Smooth muscle cell (in vitro differentiated cells): ENCODE measurements around the gene WWTR1. TPM values are rescaled to one million over a fixed set of nuclear protein-coding genes. Genes with fewer than 3 reads are reported as not detected.

Experiments used
- DNase-seq: peaks from one replicate; lab custom pipeline; 2025; ENCODE audit not compliant: unreplicated experiment; lab: John Stamatoyannopoulos, UW
- H2AFZ ChIP-seq: fragments of 200-600 bp; sonication (generic); 2 replicates; pipeline ENCODE4 v1.6.0; 2016; ENCODE audit warnings: antibody characterized with exemption, low read depth, mild to moderate bottlenecking
- H3F3A ChIP-seq: fragments of 200-600 bp; sonication (generic); 2 replicates; pipeline ENCODE4 v1.6.0; 2017; ENCODE audit warnings: antibody characterized with exemption, low read depth
- H3K27ac ChIP-seq: fragments of 200-600 bp; sonication (generic); 2 replicates; pipeline ENCODE4 v1.5.1; 2016; ENCODE audit warnings: low read depth, mild to moderate bottlenecking
- H3K27me3 ChIP-seq: fragments of 200-600 bp; sonication (generic); 2 replicates; pipeline ENCODE4 v1.6.1; 2016; ENCODE audit warnings: low read depth, mild to moderate bottlenecking
- H3K36me3 ChIP-seq: fragments of 200-600 bp; sonication (generic); 2 replicates; pipeline ENCODE4 v1.5.1; 2016; ENCODE audit warnings: low read depth
- H3K4me1 ChIP-seq: fragments of 200-600 bp; sonication (generic); 2 replicates; pipeline ENCODE4 v1.5.1; 2016; ENCODE audit warnings: low read depth
- H3K4me2 ChIP-seq: fragments of 200-600 bp; sonication (generic); 2 replicates; pipeline ENCODE4 v1.6.0; 2016; ENCODE audit warnings: mild to moderate bottlenecking
- H3K4me3 ChIP-seq: fragments of 200-600 bp; sonication (generic); 2 replicates; pipeline ENCODE4 v1.5.1; 2016; ENCODE audit warnings: mild to moderate bottlenecking
- H3K79me2 ChIP-seq: fragments of 200-600 bp; sonication (generic); 2 replicates; pipeline ENCODE4 v1.6.0; 2016; ENCODE audit warnings: low read depth, mild to moderate bottlenecking
- H3K9ac ChIP-seq: fragments of 200-600 bp; sonication (generic); 2 replicates; pipeline ENCODE4 v1.6.0; 2016; ENCODE audit warnings: low read depth
- H3K9me3 ChIP-seq: fragments of 200-600 bp; sonication (generic); replicated peaks from 2 replicates; pipeline ENCODE4 v1.5.1; 2016; ENCODE audit warnings: low read depth
- H4K20me1 ChIP-seq: fragments of 200-600 bp; sonication (generic); 2 replicates; pipeline ENCODE4 v1.6.0; 2016; ENCODE audit warnings: low read depth
- CTCF ChIP-seq: fragments of 200-600 bp; sonication (generic); IDR thresholded peaks from 2 replicates; pipeline ENCODE4 v1.5.1; 2017; ENCODE audit warnings: borderline replicate concordance, mild to moderate bottlenecking, antibody characterized with exemption; ENCODE audit not compliant: insufficient read depth, poor library complexity, severe bottlenecking
- WGBS: methylation state at CpG from one replicate; pipeline ENCODE4 v1.1.7; 2016; ENCODE audit warnings: low lambda C conversion rate; 5-methylcytosine and 5-hydroxymethylcytosine counted together
- polyA plus RNA-seq: library from polyadenylated mRNA; unstranded; fragments of >200 nt; fragmentation: Nextera tagmentation; extraction: Ambion mirVana; gene quantifications from 2 replicates; pipeline ENCODE4 v1.2.1, GENCODE V29; 2016
- total RNA-seq: library from RNA; depleted of rRNA; stranded (reverse); fragments of >200 nt; gene quantifications from 2 replicates; pipeline ENCODE4 v1.2.3, GENCODE V29; 2014

Gene WWTR1
- total and polyA plus RNA-seq, 2 experiments from 2014 or later = 38.4 to 55.6 TPM

GRCh38 chr3:149516920-149517319 is 140.9 kb downstream of the WWTR1 start:
- Histone ChIP-seq H2AFZ (no peak overlapping the region), H3K9ac (no peak overlapping the region), H3K27me3 (no peaks in the 10 kb centered on the region), H3K4me3 (no peak overlapping the region), H3K9me3 (no peaks in the 10 kb centered on the region), H3F3A (peaks cover 6% of the 10 kb centered on the region), H3K4me2 (no peak overlapping the region), H3K36me3 (peaks cover 4% of the 10 kb centered on the region), H3K79me2 (no peaks in the 10 kb centered on the region), H3K27ac (no peak overlapping the region), H3K4me1 (no peaks in the 10 kb centered on the region), H4K20me1 (no peaks in the 10 kb centered on the region)
- no peak for TF ChIP-seq CTCF
- no peak for DNase-seq
- WGBS = 92% methylated on average over 1 of the region's 1 CpG

GRCh38 chr3:149515249-149515648 is 142.6 kb downstream of the WWTR1 start:
- Histone ChIP-seq H3K4me2 (no peak overlapping the region), H3K27ac (no peak overlapping the region), H3K36me3 (peaks cover 4% of the 10 kb centered on the region), H3K9ac (no peak overlapping the region), H3K27me3 (no peaks in the 10 kb centered on the region), H4K20me1 (no peaks in the 10 kb centered on the region), H3K4me3 (no peak overlapping the region), H2AFZ (no peak overlapping the region), H3K9me3 (no peaks in the 10 kb centered on the region), H3K4me1 (no peaks in the 10 kb centered on the region), H3K79me2 (no peaks in the 10 kb centered on the region), H3F3A (peaks cover 6% of the 10 kb centered on the region)
- TF ChIP-seq CTCF = no peak
- WGBS = 96% methylated on average over 2 of the region's 2 CpGs
- DNase-seq = no peak

DNA sequence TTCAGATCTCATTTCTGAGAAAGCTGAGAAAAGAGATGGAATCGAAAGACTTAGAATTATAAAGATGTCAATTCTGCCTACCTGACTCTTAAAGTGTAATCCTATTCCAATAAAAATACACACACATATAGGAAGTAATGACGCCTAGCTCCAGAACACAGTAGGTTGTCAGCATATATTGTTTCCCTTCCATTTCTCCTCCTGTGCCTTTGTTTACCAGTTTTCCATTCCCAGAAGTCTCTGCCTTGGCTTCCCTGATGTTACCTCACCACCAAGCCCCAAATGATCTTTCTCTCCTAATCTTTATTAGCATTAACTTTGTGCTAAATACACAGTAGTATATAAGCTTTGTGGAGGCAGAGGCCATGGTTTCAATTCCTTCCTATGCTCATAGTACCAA is 143.4 kb downstream of the WWTR1 start:
- H3K9me3 ChIP-seq = no peaks in the 10 kb centered on the region
- H3K27ac ChIP-seq = no peak overlapping the region
- H3K9ac ChIP-seq = no peak overlapping the region
- H2AFZ ChIP-seq = no peak overlapping the region
- no peaks in the 10 kb centered on the region for H3K79me2 ChIP-seq
- H4K20me1 ChIP-seq = no peaks in the 10 kb centered on the region
- H3K27me3 ChIP-seq = no peaks in the 10 kb centered on the region
- H3K4me2 ChIP-seq = no peak overlapping the region
- no peaks in the 10 kb centered on the region for H3K36me3 ChIP-seq
- WGBS = 95% methylated on average over 2 of the region's 2 CpGs
- no peaks in the 10 kb centered on the region for H3K4me1 ChIP-seq
- no peak for DNase-seq
- H3K4me3 ChIP-seq = no peak overlapping the region
- peaks cover 6% of the 10 kb centered on the region for H3F3A ChIP-seq
- TF ChIP-seq CTCF = no peak

GRCh38 chr3:149512073-149512782 is 145.6 kb downstream of the WWTR1 start:
- H3K36me3 ChIP-seq = no peaks in the 10 kb centered on the region
- WGBS = 23% methylated on average over 9 of the region's 9 CpGs

More at GRCh38 chr3:149512073-149512782, 145.6 kb downstream of the WWTR1 start:
- Histone ChIP-seq H3K27me3 (no peaks in the 10 kb centered on the region), H3K9ac (no peak overlapping the region), H4K20me1 (no peaks in the 10 kb centered on the region), H3K9me3 (no peaks in the 10 kb centered on the region), H3F3A (peaks cover 6% of the 10 kb centered on the region), H3K4me2 (no peak overlapping the region), H3K27ac (no peak overlapping the region), H3K4me3 (no peak overlapping the region), H3K4me1 (peaks cover 10% of the 10 kb centered on the region), H3K79me2 (no peaks in the 10 kb centered on the region), H2AFZ (no peak overlapping the region)
- TF ChIP-seq CTCF = peak; percentile 74
- DNase-seq = no peak
